ENCODE data around the gene AUTS2. TPM values are rescaled to one million over a fixed set of nuclear protein-coding genes. Genes with fewer than 3 reads are reported as not detected.

The AUTS2 gene
- total and polyA plus RNA-seq, 4 donors, result 4.9 to 24.4 (median 7.0) TPM

DNA sequence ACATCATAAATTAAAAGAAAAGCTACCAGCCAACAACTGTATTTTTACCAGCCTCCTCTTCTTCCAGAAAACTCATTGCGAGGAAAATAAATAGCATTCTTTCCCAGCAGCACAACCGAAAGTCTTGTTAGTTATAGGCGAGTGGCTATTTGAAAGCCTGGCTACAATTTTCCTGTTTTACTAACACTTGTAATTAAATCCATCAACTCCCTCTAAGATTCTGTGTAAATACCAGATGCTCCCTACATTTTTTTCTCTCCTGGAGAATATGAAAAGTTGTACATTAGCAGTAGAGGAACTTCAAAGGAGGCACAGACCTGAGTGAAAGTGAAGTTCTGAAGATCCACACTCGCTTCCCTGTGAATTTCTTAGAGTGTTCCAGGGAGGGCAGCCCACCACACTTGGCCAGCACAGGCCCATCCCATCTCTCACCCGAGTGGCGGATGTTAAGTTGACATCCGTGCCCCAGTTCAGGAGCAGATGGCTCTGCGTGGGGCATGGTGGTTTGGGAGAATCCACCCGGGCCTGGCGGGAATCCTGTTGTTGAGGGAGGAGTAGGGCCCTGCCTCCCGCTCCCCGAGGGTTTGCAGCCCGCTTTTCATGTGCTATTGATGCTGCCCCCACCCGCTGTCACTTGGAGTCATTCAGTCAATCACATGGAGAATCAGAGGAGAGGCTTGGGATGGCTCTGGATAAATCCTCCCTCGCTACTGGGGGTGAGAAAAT, 1082.6 kb downstream of the AUTS2 start:
- no peak overlapping the region for H3K9ac ChIP-seq (ENCODE audit: low read depth in 1 of 2, low read length in 2 of 2)
- no peak for DNase-seq (ENCODE audit: low spot score)
- WGBS, result 95% methylated on average over 15 of the region's 15 CpGs
- H3K4me1 ChIP-seq (ENCODE audit: control insufficient read depth in 4 of 4, insufficient read depth in 4 of 4, low read length in 3 of 4), result peaks cover 0 to 24% (median 15%) of the 10 kb centered on the region in 4 donors
- H3K9me3 ChIP-seq (ENCODE audit: control insufficient read depth in 4 of 4, low read length in 3 of 4), result no peaks in the 10 kb centered on the region
- H3K27me3 ChIP-seq (ENCODE audit: control insufficient read depth in 4 of 4, insufficient read depth in 4 of 4, low read length in 3 of 4), result no peaks in the 10 kb centered on the region
- no peak overlapping the region for H3K4me3 ChIP-seq (ENCODE audit: low read depth in 1 of 3, low read length in 3 of 3)
- no peaks in the 10 kb centered on the region for H3K36me3 ChIP-seq (ENCODE audit: control insufficient read depth in 4 of 4, insufficient read depth in 3 of 4, low read depth in 1 of 4, low read length in 3 of 4)
- H3K27ac ChIP-seq (ENCODE audit: low read depth in 1 of 2, low read length in 2 of 2), result peak overlapping the region in 1 of 2 donors; percentile 23
- TF ChIP-seq, protein P1, sequence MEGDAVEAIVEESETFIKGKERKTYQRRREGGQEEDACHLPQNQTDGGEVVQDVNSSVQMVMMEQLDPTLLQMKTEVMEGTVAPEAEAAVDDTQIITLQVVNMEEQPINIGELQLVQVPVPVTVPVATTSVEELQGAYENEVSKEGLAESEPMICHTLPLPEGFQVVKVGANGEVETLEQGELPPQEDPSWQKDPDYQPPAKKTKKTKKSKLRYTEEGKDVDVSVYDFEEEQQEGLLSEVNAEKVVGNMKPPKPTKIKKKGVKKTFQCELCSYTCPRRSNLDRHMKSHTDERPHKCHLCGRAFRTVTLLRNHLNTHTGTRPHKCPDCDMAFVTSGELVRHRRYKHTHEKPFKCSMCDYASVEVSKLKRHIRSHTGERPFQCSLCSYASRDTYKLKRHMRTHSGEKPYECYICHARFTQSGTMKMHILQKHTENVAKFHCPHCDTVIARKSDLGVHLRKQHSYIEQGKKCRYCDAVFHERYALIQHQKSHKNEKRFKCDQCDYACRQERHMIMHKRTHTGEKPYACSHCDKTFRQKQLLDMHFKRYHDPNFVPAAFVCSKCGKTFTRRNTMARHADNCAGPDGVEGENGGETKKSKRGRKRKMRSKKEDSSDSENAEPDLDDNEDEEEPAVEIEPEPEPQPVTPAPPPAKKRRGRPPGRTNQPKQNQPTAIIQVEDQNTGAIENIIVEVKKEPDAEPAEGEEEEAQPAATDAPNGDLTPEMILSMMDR (IDR thresholded peaks at IDR 0.05; ENCODE audit: low read depth, low read length, missing input control), result no peak

DNA sequence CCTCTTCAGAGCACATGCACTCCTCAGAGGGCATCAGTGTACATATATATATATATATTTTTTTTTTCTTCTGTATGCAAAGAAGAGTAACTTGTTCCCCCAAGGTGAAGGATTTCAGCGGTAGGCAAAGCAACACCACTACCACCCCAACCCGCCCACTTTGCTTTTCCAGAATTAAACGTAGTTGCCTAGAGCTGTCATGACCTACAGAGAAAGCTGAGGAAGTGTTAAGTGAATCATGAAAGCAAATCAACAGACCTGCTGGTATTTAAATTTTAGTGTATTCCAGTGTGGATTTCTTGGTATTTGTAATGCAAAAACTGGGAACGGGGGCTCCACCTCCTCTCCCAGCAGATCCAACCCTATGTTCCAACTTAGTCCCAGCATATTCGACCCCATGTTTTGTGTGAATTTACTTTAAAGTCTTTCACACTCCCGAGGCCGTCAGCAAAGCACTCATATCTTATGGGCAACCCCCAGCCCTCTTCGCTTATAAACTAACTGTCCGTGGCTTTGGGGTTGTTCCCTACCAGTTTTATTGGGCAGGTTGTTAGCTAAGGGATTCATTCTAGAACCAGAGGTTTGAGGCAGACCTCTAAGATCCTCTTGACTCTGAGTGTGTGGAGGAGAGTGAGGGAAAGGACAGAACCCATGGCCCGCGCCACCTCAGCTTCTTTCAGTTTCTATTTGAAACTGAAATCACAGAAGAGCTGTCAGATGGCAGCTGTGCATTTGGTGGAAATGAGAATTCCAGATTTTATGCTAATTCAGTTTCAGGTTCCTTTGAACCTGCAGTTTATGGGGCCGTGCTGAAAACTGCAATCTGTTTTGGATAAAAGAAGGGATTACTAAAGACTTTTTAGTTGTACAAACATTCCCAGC, 1083.4 kb downstream of the AUTS2 start:
- Histone ChIP-seq H3K9ac (ENCODE audit: low read depth in 1 of 2, low read length in 2 of 2) (peak overlapping the region; percentile 65 to 86), H3K4me3 (ENCODE audit: low read depth in 1 of 3, low read length in 3 of 3) (peak overlapping the region; percentile 18 to 49 (median 22)), H3K4me1 (ENCODE audit: control insufficient read depth in 4 of 4, insufficient read depth in 4 of 4, low read length in 3 of 4) (peaks cover 0 to 24% (median 15%) of the 10 kb centered on the region in 4 donors), H3K36me3 (ENCODE audit: control insufficient read depth in 4 of 4, insufficient read depth in 3 of 4, low read depth in 1 of 4, low read length in 3 of 4) (no peaks in the 10 kb centered on the region), H3K9me3 (ENCODE audit: control insufficient read depth in 4 of 4, low read length in 3 of 4) (no peaks in the 10 kb centered on the region), H3K27ac (ENCODE audit: low read depth in 1 of 2, low read length in 2 of 2) (peak overlapping the region; percentile 62 to 82), H3K27me3 (ENCODE audit: control insufficient read depth in 4 of 4, insufficient read depth in 4 of 4, low read length in 3 of 4) (no peaks in the 10 kb centered on the region)
- 41% methylated on average over 12 of the region's 12 CpGs for WGBS
- TF ChIP-seq RAD21 (IDR thresholded peaks at IDR 0.05) (peak; percentile 5 to 33), GABPA (IDR thresholded peaks at IDR 0.05 in 1 of 2, conservative IDR thresholded peaks at IDR 0.05 in 1 of 2) (no peak), FOXA2 (IDR thresholded peaks at IDR 0.05) (no peak), RXRA (IDR thresholded peaks at IDR 0.05) (no peak), YY1 (IDR thresholded peaks at IDR 0.05) (peak; percentile 55), EGR1 (IDR thresholded peaks at IDR 0.05; ENCODE audit: low read depth in 2 of 2) (no peak), JUND (IDR thresholded peaks at IDR 0.05) (no peak), HNF4G (IDR thresholded peaks at IDR 0.05) (no peak), HNF4A (conservative IDR thresholded peaks at IDR 0.05) (peak in 1 of 2 donors; percentile 3), TAF1 (conservative IDR thresholded peaks at IDR 0.05) (peak; percentile 37)
- TF ChIP-seq, protein P1 (IDR thresholded peaks at IDR 0.05; ENCODE audit: low read depth, low read length, missing input control), result no peak
- TF ChIP-seq, protein P2, sequence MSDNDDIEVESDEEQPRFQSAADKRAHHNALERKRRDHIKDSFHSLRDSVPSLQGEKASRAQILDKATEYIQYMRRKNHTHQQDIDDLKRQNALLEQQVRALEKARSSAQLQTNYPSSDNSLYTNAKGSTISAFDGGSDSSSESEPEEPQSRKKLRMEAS (IDR thresholded peaks at IDR 0.05), result peak; percentile 14
- TF ChIP-seq, protein P3, sequence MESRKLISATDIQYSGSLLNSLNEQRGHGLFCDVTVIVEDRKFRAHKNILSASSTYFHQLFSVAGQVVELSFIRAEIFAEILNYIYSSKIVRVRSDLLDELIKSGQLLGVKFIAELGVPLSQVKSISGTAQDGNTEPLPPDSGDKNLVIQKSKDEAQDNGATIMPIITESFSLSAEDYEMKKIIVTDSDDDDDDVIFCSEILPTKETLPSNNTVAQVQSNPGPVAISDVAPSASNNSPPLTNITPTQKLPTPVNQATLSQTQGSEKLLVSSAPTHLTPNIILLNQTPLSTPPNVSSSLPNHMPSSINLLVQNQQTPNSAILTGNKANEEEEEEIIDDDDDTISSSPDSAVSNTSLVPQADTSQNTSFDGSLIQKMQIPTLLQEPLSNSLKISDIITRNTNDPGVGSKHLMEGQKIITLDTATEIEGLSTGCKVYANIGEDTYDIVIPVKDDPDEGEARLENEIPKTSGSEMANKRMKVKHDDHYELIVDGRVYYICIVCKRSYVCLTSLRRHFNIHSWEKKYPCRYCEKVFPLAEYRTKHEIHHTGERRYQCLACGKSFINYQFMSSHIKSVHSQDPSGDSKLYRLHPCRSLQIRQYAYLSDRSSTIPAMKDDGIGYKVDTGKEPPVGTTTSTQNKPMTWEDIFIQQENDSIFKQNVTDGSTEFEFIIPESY (IDR thresholded peaks at IDR 0.05), result no peak
- no peak for DNase-seq (ENCODE audit: low spot score)
